Osteocyte (in vitro differentiated cells): ENCODE results near the gene TUBB4A. TPM values are rescaled to one million over a fixed set of nuclear protein-coding genes. Genes with fewer than 3 reads are reported as not detected.
"Not testable (repeated sequence)": the region's sequence is repeated elsewhere in the genome, so short reads cannot be mapped to it uniquely, and the experiment has no call there.

Source experiments
- DNase-seq: peaks from one replicate; pipeline ENCODE4 v3.0.0; 2021; ENCODE audit warnings: mixed read lengths; ENCODE audit not compliant: unreplicated experiment; ENCODE audit errors: extremely low spot score
- H3K27ac Mint-ChIP-seq: one replicate; pipeline ENCODE4 v1.8.0; 2021; ENCODE audit warnings: mild to moderate bottlenecking, mixed read lengths; ENCODE audit not compliant: unreplicated experiment
- H3K27me3 Mint-ChIP-seq: one replicate; pipeline ENCODE4 v1.8.0; 2021; ENCODE audit warnings: mixed read lengths; ENCODE audit not compliant: unreplicated experiment
- H3K36me3 Mint-ChIP-seq: one replicate; pipeline ENCODE4 v1.8.0; 2021; ENCODE audit warnings: mixed read lengths; ENCODE audit not compliant: unreplicated experiment
- H3K4me1 Mint-ChIP-seq: one replicate; pipeline ENCODE4 v1.8.0; 2021; ENCODE audit warnings: mixed read lengths; ENCODE audit not compliant: unreplicated experiment
- H3K4me3 Mint-ChIP-seq: one replicate; pipeline ENCODE4 v1.8.0; 2021; ENCODE audit warnings: mild to moderate bottlenecking, moderate library complexity, mixed read lengths; ENCODE audit not compliant: unreplicated experiment
- H3K9me3 Mint-ChIP-seq: one replicate; pipeline ENCODE4 v1.8.0; 2021; ENCODE audit warnings: mixed read lengths; ENCODE audit not compliant: unreplicated experiment
- total RNA-seq: library from RNA; stranded (reverse); gene quantifications from 2 replicates; pipeline ENCODE4 v1.2.1, GENCODE V29; 2021
- TF ChIP-seq, protein P1 (sequence below): fragments of 200-600 bp; sonication (generic); IDR thresholded peaks from 2 replicates; pipeline ENCODE4 v1.5.0; 2021; ENCODE audit warnings: antibody characterized with exemption, mild to moderate bottlenecking, moderate library complexity

TUBB4A gene
- total RNA-seq, 1 donor from 2014 or later: not detected

GRCh38 chr19:6509118-6509971 is 7.2 kb upstream of the TUBB4A start:
- H3K9me3 Mint-ChIP-seq: no peaks in the 10 kb centered on the region
- H3K36me3 Mint-ChIP-seq: no peaks in the 10 kb centered on the region
- H3K27ac Mint-ChIP-seq: no peak overlapping the region
- H3K27me3 Mint-ChIP-seq: no peaks in the 10 kb centered on the region
- DNase-seq: no peak
- TF ChIP-seq, protein P1, sequence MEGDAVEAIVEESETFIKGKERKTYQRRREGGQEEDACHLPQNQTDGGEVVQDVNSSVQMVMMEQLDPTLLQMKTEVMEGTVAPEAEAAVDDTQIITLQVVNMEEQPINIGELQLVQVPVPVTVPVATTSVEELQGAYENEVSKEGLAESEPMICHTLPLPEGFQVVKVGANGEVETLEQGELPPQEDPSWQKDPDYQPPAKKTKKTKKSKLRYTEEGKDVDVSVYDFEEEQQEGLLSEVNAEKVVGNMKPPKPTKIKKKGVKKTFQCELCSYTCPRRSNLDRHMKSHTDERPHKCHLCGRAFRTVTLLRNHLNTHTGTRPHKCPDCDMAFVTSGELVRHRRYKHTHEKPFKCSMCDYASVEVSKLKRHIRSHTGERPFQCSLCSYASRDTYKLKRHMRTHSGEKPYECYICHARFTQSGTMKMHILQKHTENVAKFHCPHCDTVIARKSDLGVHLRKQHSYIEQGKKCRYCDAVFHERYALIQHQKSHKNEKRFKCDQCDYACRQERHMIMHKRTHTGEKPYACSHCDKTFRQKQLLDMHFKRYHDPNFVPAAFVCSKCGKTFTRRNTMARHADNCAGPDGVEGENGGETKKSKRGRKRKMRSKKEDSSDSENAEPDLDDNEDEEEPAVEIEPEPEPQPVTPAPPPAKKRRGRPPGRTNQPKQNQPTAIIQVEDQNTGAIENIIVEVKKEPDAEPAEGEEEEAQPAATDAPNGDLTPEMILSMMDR: no peak
- H3K4me3 Mint-ChIP-seq: no peak overlapping the region
- peaks cover 4% of the 10 kb centered on the region for H3K4me1 Mint-ChIP-seq

DNA sequence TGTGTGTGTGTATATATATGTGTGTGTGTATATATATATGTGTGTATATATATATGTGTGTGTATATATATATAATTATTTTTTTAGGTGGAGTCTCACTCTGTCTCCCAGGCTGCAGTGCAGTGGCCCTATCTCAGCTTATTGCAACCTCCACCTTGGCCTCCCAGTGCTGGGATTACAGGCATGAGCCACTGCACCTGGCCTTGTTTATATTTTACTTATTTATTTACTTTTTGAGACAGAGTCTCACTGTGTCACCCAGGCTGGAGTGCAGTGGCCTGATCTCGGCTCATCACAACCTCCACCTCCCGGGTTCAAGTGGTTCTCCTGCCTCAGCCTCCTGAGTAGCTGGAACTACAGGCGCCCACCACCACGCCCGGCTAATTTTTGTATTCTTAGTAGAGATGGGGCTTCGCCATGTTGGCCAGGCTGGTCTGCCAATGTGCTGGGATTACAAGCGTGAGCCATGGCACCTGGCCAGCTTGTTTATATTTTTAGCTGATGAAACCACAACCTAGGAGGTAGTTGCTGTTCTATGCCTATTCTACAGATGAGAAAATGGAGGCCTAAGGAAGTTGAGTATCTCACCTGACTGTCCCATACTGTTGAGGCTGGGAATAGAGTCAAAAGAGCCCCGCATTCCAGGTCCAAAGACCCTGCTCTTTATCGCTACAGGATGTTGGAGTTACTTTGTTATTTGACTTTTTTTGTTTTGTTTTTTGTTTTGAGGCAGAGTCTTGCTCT is 6.1 kb upstream of the TUBB4A start:
- not testable (repeated sequence) for H3K9me3 Mint-ChIP-seq, H3K4me3 Mint-ChIP-seq, H3K27ac Mint-ChIP-seq, H3K36me3 Mint-ChIP-seq, H3K27me3 Mint-ChIP-seq, DNase-seq, H3K4me1 Mint-ChIP-seq

DNA sequence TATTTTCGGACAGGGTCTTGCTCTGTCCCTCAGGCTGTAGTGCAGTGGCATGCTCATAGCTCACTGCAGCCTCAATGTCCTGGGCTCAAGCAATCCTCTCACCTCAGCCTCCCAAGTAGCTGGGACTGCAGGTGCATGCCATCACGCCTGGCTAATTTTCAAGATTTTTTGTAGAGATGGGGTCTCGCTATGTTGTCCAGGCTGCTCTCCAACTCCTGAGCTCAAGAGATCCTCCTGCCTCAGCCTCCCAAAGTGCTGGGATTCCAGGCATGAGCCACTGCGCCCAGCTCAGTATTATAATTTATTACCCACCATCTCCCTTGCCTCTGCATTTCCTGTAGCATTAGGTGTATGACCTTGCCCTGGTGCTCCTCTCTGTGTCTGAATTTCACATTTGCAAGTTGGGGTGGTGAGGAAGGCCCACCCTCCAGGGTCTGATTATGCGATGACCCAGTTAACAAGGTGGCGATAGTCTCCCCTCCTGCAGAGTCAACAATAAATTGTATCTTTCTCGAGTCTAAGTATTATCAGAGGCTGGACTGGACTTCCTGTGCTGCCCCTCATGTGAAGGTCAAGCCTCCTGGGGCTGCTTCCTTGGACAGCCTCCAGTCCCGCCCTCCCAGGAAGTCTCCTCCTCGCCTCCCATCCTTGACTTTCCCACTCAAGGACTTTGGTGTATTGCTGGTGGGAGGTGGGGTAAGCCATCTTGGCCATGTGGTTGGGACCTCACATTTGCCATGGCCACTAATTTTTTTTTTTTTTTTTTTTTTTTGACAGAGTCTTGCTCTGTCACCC is 1.5 kb upstream of the TUBB4A start:
- Mint-ChIP-seq H3K27ac (no peak overlapping the region), H3K27me3 (peaks cover 30% of the 10 kb centered on the region), H3K4me3 (no peak overlapping the region), H3K36me3 (no peaks in the 10 kb centered on the region), H3K9me3 (no peaks in the 10 kb centered on the region), H3K4me1 (peaks cover 5% of the 10 kb centered on the region)
- DNase-seq: no peak
- TF ChIP-seq, protein P1: no peak

DNA sequence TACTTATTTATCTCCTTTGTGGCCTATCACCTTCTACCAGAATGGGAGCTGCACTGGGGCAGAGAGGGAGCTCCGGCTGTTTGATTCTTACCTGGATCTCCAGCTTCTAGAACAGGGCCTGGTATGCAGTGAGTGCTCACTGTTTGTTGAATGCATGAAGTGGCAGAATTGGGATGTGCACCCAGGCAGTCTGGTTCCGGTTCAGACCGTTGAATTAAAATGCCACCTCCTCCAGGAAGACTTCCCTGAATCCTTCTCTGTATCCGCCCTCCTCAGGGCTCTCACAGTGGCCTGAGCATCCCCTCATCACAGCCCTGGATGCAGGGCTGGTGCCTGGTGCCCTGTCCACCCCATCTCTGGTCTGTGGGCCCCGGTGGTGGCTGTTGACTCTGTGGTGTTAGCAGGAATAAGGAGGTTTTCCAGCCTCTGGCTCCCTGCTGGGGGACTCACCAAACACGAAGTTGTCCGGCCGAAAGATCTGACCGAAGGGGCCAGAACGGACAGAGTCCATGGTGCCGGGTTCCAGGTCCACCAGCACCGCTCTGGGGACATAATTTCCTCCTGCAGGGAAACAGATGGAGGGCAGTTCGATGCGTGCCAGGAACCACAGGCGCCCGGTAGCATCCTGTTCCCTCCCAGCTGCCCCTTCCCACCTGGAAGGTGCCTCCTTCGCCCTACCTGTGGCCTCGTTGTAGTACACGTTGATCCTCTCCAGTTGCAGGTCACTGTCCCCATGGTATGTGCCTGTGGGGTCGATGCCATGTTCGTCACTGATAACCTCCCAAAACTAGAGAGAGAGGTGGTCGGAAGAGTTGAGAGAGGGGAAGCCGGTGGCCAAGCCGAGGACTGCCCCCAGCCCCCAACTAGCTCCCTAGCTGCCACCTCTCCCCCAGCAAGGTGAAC is 1.0 kb downstream of the TUBB4A start:
- Mint-ChIP-seq H3K4me3 (peak overlapping the region; percentile 59), H3K36me3 (no peaks in the 10 kb centered on the region), H3K4me1 (peaks cover 5% of the 10 kb centered on the region), H3K9me3 (no peaks in the 10 kb centered on the region), H3K27me3 (peaks cover 33% of the 10 kb centered on the region), H3K27ac (no peak overlapping the region)
- no peak for DNase-seq
- TF ChIP-seq, protein P1: no peak
